GM12875 (cell line): ENCODE data around the gene KCNMA1.
"Not testable (repeated sequence)": the region's sequence is repeated elsewhere in the genome, so short reads cannot be mapped to it uniquely, and the experiment has no call there.

ENCODE experiments used
- H3K4me3 ChIP-seq: one replicate; pipeline ENCODE4 v1.5.1; 2011; ENCODE audit warnings: low read depth, low read length, control low read depth
- CTCF ChIP-seq: IDR thresholded peaks from 2 replicates; pipeline ENCODE4 v1.5.1; 2011; ENCODE audit warnings: low read depth, mild to moderate bottlenecking, control low read depth, inconsistent platforms, low read length, moderate library complexity, borderline replicate concordance; ENCODE audit not compliant: insufficient read depth

KCNMA1 gene

GRCh38 chr10:77664008-77664407 is 26.4 kb upstream of the KCNMA1 start:
- TF ChIP-seq CTCF: no peak
- H3K4me3 ChIP-seq: no peak overlapping the region

GRCh38 chr10:77661674-77662073 is 24.1 kb upstream of the KCNMA1 start:
- H3K4me3 ChIP-seq: no peak overlapping the region
- no peak for TF ChIP-seq CTCF

- H3K4me3 ChIP-seq: no peak overlapping the region
- TF ChIP-seq CTCF: no peak
Measured at GRCh38 chr10:77661100-77661499, 23.5 kb upstream of the KCNMA1 start.

- not testable (repeated sequence) for H3K4me3 ChIP-seq
Measured at GRCh38 chr10:77659046-77659670, 21.6 kb upstream of the KCNMA1 start.

- TF ChIP-seq CTCF: no peak
- H3K4me3 ChIP-seq: no peak overlapping the region
Measured at GRCh38 chr10:77653210-77653609, 15.6 kb upstream of the KCNMA1 start.

- no peak for TF ChIP-seq CTCF
- H3K4me3 ChIP-seq: no peak overlapping the region
Measured at GRCh38 chr10:77649333-77650331, 12.0 kb upstream of the KCNMA1 start.

GRCh38 chr10:77648472-77648871 is 10.9 kb upstream of the KCNMA1 start:
- no peak for TF ChIP-seq CTCF
- H3K4me3 ChIP-seq: no peak overlapping the region
